Hair follicle dermal papilla cell (primary cell): ENCODE measurements around the gene ZFP57. TPM values are rescaled to one million over a fixed set of nuclear protein-coding genes. Genes with fewer than 3 reads are reported as not detected.

ENCODE experiments used
- small RNA-seq: library from RNA; depleted of rRNA; stranded (forward); fragments of <200 nt; gene quantifications from one replicate; pipeline ENCODE3, GENCODE V24; 2012
- total RNA-seq: library from RNA; depleted of rRNA; stranded (reverse); fragments of >200 nt; gene quantifications from 2 replicates; pipeline ENCODE4 v1.2.3, GENCODE V29; 2012

ZFP57 gene
- 0.24 TPM in 1 of 2 replicates, not detected in the other for total RNA-seq

DNA sequence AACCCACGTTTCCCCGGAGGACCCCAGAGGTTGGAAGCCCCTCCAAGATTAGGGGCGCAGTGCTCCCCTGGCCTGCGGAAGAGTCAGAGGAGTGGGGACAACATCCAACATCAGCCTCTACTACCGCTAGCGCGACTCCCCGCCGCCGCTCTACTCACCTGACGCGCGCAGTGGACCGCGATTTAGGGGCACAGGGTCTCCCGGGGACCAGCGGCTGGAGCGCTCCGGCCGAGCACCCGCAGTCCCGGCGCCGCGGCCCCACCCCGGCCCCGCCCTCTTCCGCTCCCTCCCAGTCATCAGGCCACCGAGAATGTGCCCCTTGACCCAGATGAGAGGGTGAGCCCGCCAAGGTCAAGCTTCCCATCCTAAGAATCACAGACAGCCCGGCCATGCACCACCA, at the start of gene ZFP57:
Gene ZFP57, minus strand, starts transcription at position 249 of the 400 bp plus-strand sequence. CDS start 4,149 bp downstream, outside the sequence.

DNA sequence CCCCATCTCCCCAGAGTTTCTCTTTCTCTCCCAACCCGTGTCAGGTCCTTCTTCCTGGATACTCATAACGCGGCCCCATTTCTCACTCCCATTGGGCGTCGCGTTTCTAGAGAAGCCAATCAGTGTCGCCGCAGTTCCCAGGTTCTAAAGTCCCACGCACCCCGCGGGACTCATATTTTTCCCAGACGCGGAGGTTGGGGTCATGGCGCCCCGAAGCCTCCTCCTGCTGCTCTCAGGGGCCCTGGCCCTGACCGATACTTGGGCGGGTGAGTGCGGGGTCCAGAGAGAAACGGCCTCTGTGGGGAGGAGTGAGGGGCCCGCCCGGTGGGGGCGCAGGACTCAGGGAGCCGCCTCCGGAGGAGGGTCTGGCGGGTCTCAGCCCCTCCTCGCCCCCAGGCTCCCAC, 42.3 kb upstream of the ZFP57 start, which contains the start of gene HLA-F:
Gene HLA-F, plus strand, starts transcription at position 173 of the 404 bp plus-strand sequence. Its CDS starts 30 bp downstream, at position 203.

DNA sequence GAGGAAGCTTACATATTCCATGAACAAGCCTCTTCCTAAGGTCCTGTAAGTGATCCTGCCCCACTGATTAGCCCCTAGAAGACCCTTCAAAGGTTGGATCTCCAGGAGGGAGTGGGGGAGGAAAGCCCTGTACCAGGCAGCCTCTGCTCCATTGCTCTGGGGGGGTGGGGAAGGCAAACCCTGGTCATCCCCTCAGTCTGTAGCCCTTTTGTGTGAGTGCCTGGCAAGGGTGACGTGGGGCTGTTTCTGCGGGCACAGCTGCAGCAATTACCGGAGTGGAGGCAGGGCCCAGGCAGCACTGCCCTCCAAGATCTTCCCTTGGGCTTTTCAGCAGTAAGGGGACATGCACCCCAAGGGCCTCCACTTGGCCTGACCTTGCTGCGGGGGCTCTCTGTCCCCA, 24.2 kb downstream of the ZFP57 start, which contains the start of gene MOG:
Gene MOG, plus strand, starts transcription at position 295 of the 400 bp plus-strand sequence. CDS start 118 bp downstream, outside the sequence.

DNA sequence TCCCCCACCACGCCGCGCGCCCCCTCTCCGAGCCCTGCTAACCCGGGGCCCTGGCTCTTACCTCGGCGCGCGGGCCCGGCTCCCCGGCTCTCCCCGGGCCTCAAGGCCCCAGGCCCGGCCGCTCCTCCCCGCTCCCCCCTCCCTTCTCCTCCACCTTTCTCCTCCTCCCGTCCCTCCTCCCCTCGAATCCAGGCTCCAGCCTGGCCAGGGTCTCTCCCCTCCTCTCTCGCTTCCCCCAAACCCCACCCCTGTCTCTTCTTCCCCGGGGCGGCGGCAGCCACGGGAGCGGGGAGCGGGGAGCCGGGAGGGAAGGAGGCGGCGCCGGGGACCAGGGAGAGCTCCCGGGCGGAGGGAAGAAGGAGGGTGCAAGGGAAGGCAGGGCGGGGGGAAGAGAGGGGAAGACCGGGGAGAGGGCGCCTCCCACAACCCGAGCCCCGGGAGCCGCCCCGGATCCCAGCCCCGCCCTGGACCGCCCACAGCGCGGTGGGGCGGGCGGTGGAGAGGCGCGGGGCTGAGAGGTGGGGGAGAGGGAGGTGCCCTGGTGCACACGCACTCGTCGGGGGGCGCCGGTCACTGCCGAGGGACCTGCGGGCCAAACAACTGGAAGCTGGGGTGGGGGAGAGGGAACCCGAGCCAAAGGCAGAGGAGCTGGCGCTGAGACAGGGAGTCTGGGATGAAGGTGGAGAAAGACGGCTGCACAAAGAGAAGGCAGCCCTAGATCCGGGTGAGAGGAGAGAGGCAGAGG, 48.0 kb downstream of the ZFP57 start, which contains the start of gene GABBR1:
Gene GABBR1, minus strand, starts transcription at position 395 of the 745 bp plus-strand sequence. CDS start 798 bp downstream, outside the sequence.

Small RNA genes within 50 kb of the gene (small RNA-seq; reads per million reads assigned to genes)
- gene SUMO2P1: not detected

Other genes with a start within 250 kb of the ZFP57 start
- not detected in 2 replicates for gene OR10C1, start 241.8 kb downstream of the ZFP57 start, total RNA-seq
- not detected in 2 replicates for gene OR11A1, start 224.1 kb downstream of the ZFP57 start, total RNA-seq
- not detected in 2 replicates for gene OR2H1, start 224.0 kb downstream of the ZFP57 start, total RNA-seq
- gene MAS1L, start 193.2 kb downstream of the ZFP57 start, total RNA-seq: not detected in 2 replicates
- not detected in 2 replicates for gene UBD, start 121.4 kb downstream of the ZFP57 start, total RNA-seq
- gene OR2H2, start 96.0 kb downstream of the ZFP57 start, total RNA-seq: not detected in 2 replicates
- 15.5 and 16.6 TPM in 2 replicates for gene GABBR1, start 48.0 kb downstream of the ZFP57 start, total RNA-seq
- not detected in 2 replicates for gene MOG, start 24.1 kb downstream of the ZFP57 start, total RNA-seq
- gene HLA-F, start 42.3 kb upstream of the ZFP57 start, total RNA-seq: 13.7 and 15.9 TPM in 2 replicates
- gene HLA-G, start 146.7 kb upstream of the ZFP57 start, total RNA-seq: not detected in 2 replicates